K562 (cell line): ENCODE data around the gene AIFM3. TPM values are rescaled to one million over a fixed set of nuclear protein-coding genes. Genes with fewer than 3 reads are reported as not detected.

Experiments used
- ATAC-seq: fragments of 200-7000 bp; cut with Tn5 transposase; 3 replicates; pipeline ENCODE4 v1.9.1; 2020; ENCODE audit warnings: moderate library complexity
- BruUV-seq: library from RNA; stranded (reverse); fragments of 400-500 nt; replicated peaks from 2 replicates; lab custom pipeline; 2021; lab: Mats Ljungman, UMichigan
- CTCF ChIA-PET: fragments of 300-600 bp; formaldehyde crosslinking; extraction: SDS; loops from one replicate; lab custom pipeline; 2021; ENCODE audit warnings: low intra/inter-chr PET ratio; lab: Yijun Ruan, JAX
- POLR2A ChIA-PET: fragments of 300-600, 350-650 bp; sonication (Branson Sonifier 250); formaldehyde crosslinking; extraction: SDS; loops from one replicate; lab custom pipeline; 2021; ENCODE audit warnings: antibody characterized with exemption, inconsistent platforms; lab: Yijun Ruan, JAX
- DNase-seq, 4 experiments: peaks; one replicate each; pipeline versions ENCODE4 v3.0.0 to v3.0.0-alpha.2; 2011 to 2018; ENCODE audit warnings: low spot score in 3 of 4, mixed read lengths in 3 of 4; ENCODE audit errors: extremely low read depth in 1 of 4
- FAIRE-seq: peaks from 2 replicates; lab custom pipeline; 2011; peaks lifted over from hg19 to GRCh38; lab: Jason Lieb, UNC
- H2AFZ ChIP-seq: 2 replicates; pipeline ENCODE4 v1.6.0; 2011; ENCODE audit warnings: low read depth, low read length, control low read depth, inconsistent platforms
- H3K27ac ChIP-seq: fragments of 200-600 bp; 3 replicates; pipeline ENCODE4 v1.8.0; 2011; ENCODE audit warnings: low read depth, mild to moderate bottlenecking, control low read depth, inconsistent platforms, low read length, moderate library complexity, mixed read lengths; ENCODE audit errors: extremely low read depth
- H3K27me3 ChIP-seq, 2 experiments: fragments of 300-600 bp in 1 of 2; 2 replicates in 1 of 2; 3 replicates in 1 of 2; pipeline versions ENCODE4 v1.6.0 to v1.8.0; 2011; ENCODE audit warnings: inconsistent platforms in 2 of 2, low read length in 2 of 2, mild to moderate bottlenecking in 1 of 2, mixed read lengths in 1 of 2, moderate library complexity in 1 of 2; ENCODE audit not compliant: control insufficient read depth in 2 of 2, insufficient read depth in 2 of 2
- H3K36me3 ChIP-seq: fragments of 300-600 bp; 3 replicates; pipeline ENCODE4 v1.8.0; 2011; ENCODE audit warnings: mild to moderate bottlenecking, low read length, inconsistent platforms; ENCODE audit not compliant: control insufficient read depth, insufficient read depth
- H3K4me1 ChIP-seq, 2 experiments: fragments of 200-600 bp in 1 of 2; replicated peaks in 1 of 2; 2 replicates in 1 of 2; 3 replicates in 1 of 2; pipeline versions ENCODE4 v1.5.1 to v1.8.0; 2011; ENCODE audit warnings: inconsistent platforms in 2 of 2, low read length in 2 of 2, mild to moderate bottlenecking in 1 of 2, mixed read lengths in 1 of 2, moderate library complexity in 1 of 2; ENCODE audit not compliant: control insufficient read depth in 2 of 2, insufficient read depth in 2 of 2
- H3K4me2 ChIP-seq: 2 replicates; pipeline ENCODE4 v1.6.1; 2011; ENCODE audit warnings: low read length, control low read depth, inconsistent platforms, mixed read lengths; ENCODE audit not compliant: insufficient read depth
- H3K4me3 ChIP-seq: fragments of 200-600 bp; sonication (generic), shearing (Covaris generic); 2 replicates; pipeline ENCODE4 v1.5.1; 2016; ENCODE audit warnings: control low read depth, inconsistent platforms
- H3K79me2 ChIP-seq: fragments of 200-600 bp; 3 replicates; pipeline ENCODE4 v1.8.0; 2011; ENCODE audit warnings: low read length, inconsistent platforms; ENCODE audit not compliant: control insufficient read depth, insufficient read depth
- H3K9ac ChIP-seq, 2 experiments: 2 replicates each; pipeline versions ENCODE4 v1.6.0 to v1.6.1; 2011; ENCODE audit warnings: low read depth in 2 of 2, low read length in 2 of 2, control low read depth in 1 of 2, inconsistent platforms in 1 of 2, mild to moderate bottlenecking in 1 of 2, mixed read lengths in 1 of 2; ENCODE audit not compliant: insufficient read depth in 1 of 2
- H3K9me1 ChIP-seq: one replicate; pipeline ENCODE4 v1.6.0; 2011; ENCODE audit warnings: inconsistent platforms, mild to moderate bottlenecking, low read length, moderate library complexity; ENCODE audit not compliant: control insufficient read depth, insufficient read depth
- H3K9me3 ChIP-seq: replicated peaks from 2 replicates; pipeline ENCODE4 v1.5.1; 2011; ENCODE audit warnings: low read depth, low read length, inconsistent platforms; ENCODE audit not compliant: control insufficient read depth, insufficient read depth
- H4K20me1 ChIP-seq: replicated peaks from 2 replicates; pipeline ENCODE4 v1.6.1; 2011; ENCODE audit warnings: low read length, inconsistent platforms, mixed read lengths; ENCODE audit not compliant: control insufficient read depth, insufficient read depth
- ATF1 ChIP-seq, 2 experiments: fragments of 450-650 bp in 1 of 2; IDR thresholded peaks; 2 replicates each; pipeline ENCODE4 v1.6.1; 2016; ENCODE audit warnings: missing compliant biosample characterization in 1 of 2, missing genetic modification characterization in 1 of 2
- ATF4 ChIP-seq: fragments of 450-650 bp; formaldehyde crosslinking; IDR thresholded peaks from 2 replicates; pipeline ENCODE4 v1.4.0; 2022; ENCODE audit warnings: mild to moderate bottlenecking, moderate library complexity
- CBX2 ChIP-seq: fragments of 200-600 bp; sonication (generic); IDR thresholded peaks from one replicate; pipeline ENCODE4 v1.6.1; 2012; ENCODE audit warnings: mild to moderate bottlenecking, low read length, inconsistent platforms; ENCODE audit not compliant: insufficient read depth, poor library complexity, severe bottlenecking
- DEAF1 ChIP-seq: fragments of 450-650 bp; formaldehyde crosslinking; IDR thresholded peaks from 2 replicates; pipeline ENCODE4 v1.4.0; 2020; ENCODE audit warnings: mild to moderate bottlenecking, moderate library complexity
- ESRRA ChIP-seq: fragments of 450-650 bp; IDR thresholded peaks from 2 replicates; pipeline ENCODE4 v1.6.1; 2014; ENCODE audit warnings: low read depth, mild to moderate bottlenecking, moderate library complexity, borderline replicate concordance
- KDM2B ChIP-seq: fragments of 250-450 bp; sonication (Bioruptor Pico); IDR thresholded peaks from 2 replicates; pipeline ENCODE4 v1.8.0; 2021; ENCODE audit warnings: mild to moderate bottlenecking, moderate library complexity
- MAFF ChIP-seq: IDR thresholded peaks from 2 replicates; pipeline ENCODE4 v1.6.1; 2012; ENCODE audit warnings: low read length, improper control_type of control experiment
- OTX1 ChIP-seq: fragments of 450-650 bp; formaldehyde crosslinking; IDR thresholded peaks from 2 replicates; pipeline ENCODE4 v1.4.0; 2022; ENCODE audit warnings: mild to moderate bottlenecking
- SAP30 ChIP-seq: fragments of 200-600 bp; sonication (generic); IDR thresholded peaks from 2 replicates; pipeline ENCODE4 v1.6.1; 2012; ENCODE audit warnings: borderline replicate concordance, low read depth, mild to moderate bottlenecking, moderate library complexity, low read length, control low read depth, inconsistent platforms; ENCODE audit not compliant: insufficient read depth, poor library complexity, severe bottlenecking
- SMAD1 ChIP-seq: fragments of 150-350 bp; IDR thresholded peaks from 2 replicates; pipeline ENCODE4 v1.6.1; 2014; ENCODE audit warnings: low read length, low read depth; ENCODE audit not compliant: partially characterized antibody
- SNAPC5 ChIP-seq: fragments of 250-450 bp; sonication (Bioruptor Pico); IDR thresholded peaks from 2 replicates; pipeline ENCODE4 v1.8.0; 2021; ENCODE audit warnings: moderate library complexity, mild to moderate bottlenecking, inconsistent platforms
- SOX6 ChIP-seq: fragments of 450-650 bp; IDR thresholded peaks from 2 replicates; pipeline ENCODE4 v1.6.1; 2014; ENCODE audit warnings: mild to moderate bottlenecking
- ZNF212 ChIP-seq: fragments of 450-650 bp; formaldehyde crosslinking; IDR thresholded peaks from 2 replicates; pipeline ENCODE4 v1.4.0; 2020; ENCODE audit warnings: mild to moderate bottlenecking
- ZNF512 ChIP-seq: IDR thresholded peaks from 2 replicates; pipeline ENCODE4 v1.6.1; 2016; ENCODE audit warnings: missing genetic modification characterization, missing compliant biosample characterization
- ZNF586 ChIP-seq: fragments of 450-650 bp; formaldehyde crosslinking; conservative IDR thresholded peaks from 2 replicates; pipeline ENCODE4 v1.4.0; 2020; ENCODE audit warnings: mild to moderate bottlenecking, moderate library complexity
- ZNF76 ChIP-seq: fragments of 250-450 bp; sonication (Bioruptor Pico); IDR thresholded peaks from 2 replicates; pipeline ENCODE4 v1.4.0; 2020; ENCODE audit warnings: mild to moderate bottlenecking, moderate library complexity, borderline replicate concordance
- ZNF778 ChIP-seq: fragments of 450-650 bp; formaldehyde crosslinking; IDR thresholded peaks from 2 replicates; pipeline ENCODE4 v1.4.0; 2020; ENCODE audit warnings: mild to moderate bottlenecking, moderate library complexity
- WGBS: fragments of 100-300 bp; shearing (Covaris generic); methylation state at CpG from one replicate; pipeline ENCODE4 v1.1.6; 2016; ENCODE audit warnings: low coverage, mixed read lengths; ENCODE audit not compliant: insufficient coverage; ENCODE audit errors: missing lambda C conversion rate; 5-methylcytosine and 5-hydroxymethylcytosine counted together
- in situ Hi-C: fragments of 300-500 bp; cut with MboI; formaldehyde crosslinking; loops from 4 replicates; pipeline ENCODE4 v1.15.0; 2018; ENCODE audit warnings: inconsistent platforms, mixed read lengths
- intact Hi-C: fragments of 100-400 bp; cut with micrococcal nuclease; formaldehyde crosslinking; loops from 2 replicates; pipeline ENCODE4 v1.14.2; 2022
- polyA plus RNA-seq, 8 experiments: library from polyadenylated mRNA; depleted of rRNA in 4 of 8; stranded (reverse) in 5 of 8; unstranded in 3 of 8; fragments of >200 nt; fragmentation: Nextera tagmentation in 2 of 8; fragmentation: Illumina TruSeq in 1 of 8; extraction: Ambion mirVana in 2 of 8; extraction: Trizol in 1 of 8; gene quantifications; 2 replicates each; pipeline versions ENCODE4 v1.2.1 to v1.2.3, GENCODE V29; 2011 to 2014; ENCODE audit warnings: inconsistent platforms in 1 of 8, missing spikeins in 1 of 8
- total RNA-seq, 7 experiments: library from RNA; depleted of rRNA in 6 of 7; stranded (reverse); fragments of >200 nt in 6 of 7; fragmentation: Illumina TruSeq in 2 of 7; extraction: Trizol in 2 of 7; gene quantifications; 2 replicates each; pipeline versions ENCODE4 v1.2.1 to v1.2.3, GENCODE V29; 2011 to 2021; ENCODE audit warnings: low replicate concordance in 1 of 7

The AIFM3 gene
- total and polyA plus RNA-seq, 9 of the 15 experiments (the other 6 are each of a cell fraction or from before 2014, with no cell fraction given): 0.03 to 0.20 (median 0.07) TPM; not detected in 1

- Histone ChIP-seq H3K4me1 (peaks cover 25 to 76% of the 10 kb centered on the region in 2 experiments), H3K9me3 (no peaks in the 10 kb centered on the region), H2AFZ (peak within 1 kb of the TSS; percentile 95), H4K20me1 (peaks cover 27% of the 10 kb centered on the region; the same call in 1 of the 2 replicates), H3K27me3 (no peaks in the 10 kb centered on the region), H3K4me2 (peak within 1 kb of the TSS; percentile 88), H3K79me2 (peaks cover 46% of the 10 kb centered on the region), H3K9ac (peak within 1 kb of the TSS; percentile 85 to 93), H3K36me3 (peaks cover 42% of the 10 kb centered on the region), H3K9me1 (no peaks in the 10 kb centered on the region), H3K27ac (peak within 1 kb of the TSS; percentile 87), H3K4me3 (peak within 1 kb of the TSS; percentile 58)
- WGBS: under 1% methylated on average over 83 of the region's 83 CpGs
- peak; percentile 95 for FAIRE-seq
- POLR2A ChIA-PET: interaction anchor here (0.6 to 17.9 kb wide), 33 partner anchors 10 to 639 kb away, joined by 3 to 451 read pairs (median 5); partner anchors contain the start of genes AIFM3, CRKL, LZTR1 and P2RX6
- intact Hi-C loops (loop anchor here (1.0 to 5.0 kb wide), 7 partner anchors 12 to 494 kb away; partner anchors contain the start of genes LZTR1, MED15, PI4KA and SNAP29), in situ Hi-C loops (no loop called here)
- CTCF ChIA-PET: interaction anchor here (0.7 to 1.1 kb wide), 3 partner anchors 12 to 92 kb away, joined by 3 to 4 read pairs (median 3); partner anchors contain the start of gene LZTR1
- ATAC-seq: peak; percentile 91
- peak; percentile 100 for DNase-seq
- BruUV-seq: TSS peak; percentile 80
- TF ChIP-seq SNAPC5 (CRISPR knock-in tag): no peak
- TF ChIP-seq CBX2: no peak
- peak; percentile 93 for TF ChIP-seq SAP30
- no peak for TF ChIP-seq SOX6
- peak; percentile 23; the same call in 1 of the 2 replicates for TF ChIP-seq ZNF586 (CRISPR knock-in tag)
- TF ChIP-seq DEAF1 (CRISPR knock-in tag): no peak; the same call in none of the 2 replicates
- peak; percentile 93; the same call in 1 of the 2 replicates for TF ChIP-seq ZNF76 (CRISPR knock-in tag)
- TF ChIP-seq ESRRA: no peak
- no peak for TF ChIP-seq ZNF778 (CRISPR knock-in tag)
- TF ChIP-seq ATF4 (CRISPR knock-in tag): peak; percentile 72
- TF ChIP-seq KDM2B: peak; percentile 99
- TF ChIP-seq ZNF212: peak; percentile 92
- TF ChIP-seq SMAD1: peak; percentile 97
- peak; percentile 16; the same call in 1 of the 2 replicates for TF ChIP-seq MAFF
- TF ChIP-seq ATF1 (CRISPR knock-in tag; IDR thresholded peaks at IDR 0.05): no peak
- TF ChIP-seq ATF1 (tag; IDR thresholded peaks at IDR 0.05): no peak
- peak; percentile 95 for TF ChIP-seq OTX1 (CRISPR knock-in tag)
- no peak for TF ChIP-seq ZNF512 (tag)
Observed at GRCh38 chr22:21001601-21002325, 34.7 kb downstream of the AIFM3 start, which contains the start of gene THAP7. TSS of gene THAP7 (minus strand) at chr22:21002118. CDS start at chr22:21001911, 207 bp downstream.
